Stomach smooth muscle (tissue), 2 donors: Measurements from ENCODE around the gene CD300A.

Experiments used
- H3K27ac ChIP-seq: one replicate; pipeline ENCODE4 v1.7.0; 2013; ENCODE audit warnings: mild to moderate bottlenecking, low read length, inconsistent platforms
- H3K27me3 ChIP-seq, 2 donors: one replicate each; pipeline ENCODE4 v1.7.0; 2013; ENCODE audit warnings: low read length in 2 of 2; ENCODE audit not compliant: insufficient read depth in 2 of 2, control insufficient read depth in 1 of 2
- H3K36me3 ChIP-seq, 2 donors: one replicate each; pipeline ENCODE4 v1.7.0; 2013; ENCODE audit warnings: low read length in 2 of 2; ENCODE audit not compliant: control insufficient read depth in 2 of 2, insufficient read depth in 2 of 2
- H3K4me1 ChIP-seq: one replicate; pipeline ENCODE4 v1.7.0; 2013; ENCODE audit warnings: low read length; ENCODE audit not compliant: control insufficient read depth, insufficient read depth
- H3K4me3 ChIP-seq, 2 donors: one replicate each; pipeline ENCODE4 v1.7.0; 2013; ENCODE audit warnings: low read length in 2 of 2
- H3K9ac ChIP-seq, 2 donors: one replicate each; pipeline ENCODE4 v1.7.0; 2013; ENCODE audit warnings: low read length in 2 of 2, mild to moderate bottlenecking in 1 of 2
- H3K9me3 ChIP-seq, 2 donors: one replicate each; pipeline ENCODE4 v1.7.0; 2013; ENCODE audit warnings: low read length in 2 of 2; ENCODE audit not compliant: control insufficient read depth in 2 of 2
- donor health status: healthy.
- donor health status: Pancreatic carcinoma.

Gene CD300A

GRCh38 chr17:74450231-74450630 is 16.2 kb upstream of the CD300A start:
- no peaks in the 10 kb centered on the region for H3K36me3 ChIP-seq
- H3K9me3 ChIP-seq: no peaks in the 10 kb centered on the region
- H3K9ac ChIP-seq: no peak overlapping the region
- no peak overlapping the region for H3K4me3 ChIP-seq
- H3K27me3 ChIP-seq: no peaks in the 10 kb centered on the region
- no peak overlapping the region for H3K27ac ChIP-seq
- peaks cover 24% of the 10 kb centered on the region for H3K4me1 ChIP-seq

- no peaks in the 10 kb centered on the region for H3K27me3 ChIP-seq
- H3K4me1 ChIP-seq: peaks cover 25% of the 10 kb centered on the region
- no peaks in the 10 kb centered on the region for H3K36me3 ChIP-seq
- H3K9ac ChIP-seq: no peak overlapping the region
- H3K9me3 ChIP-seq: no peaks in the 10 kb centered on the region
- no peak overlapping the region for H3K4me3 ChIP-seq
- no peak overlapping the region for H3K27ac ChIP-seq
These were observed 15.5 kb upstream of the CD300A start for GRCh38 chr17:74450925-74451403.

- peaks cover 25% of the 10 kb centered on the region for H3K4me1 ChIP-seq
- no peak overlapping the region for H3K27ac ChIP-seq
- no peaks in the 10 kb centered on the region for H3K9me3 ChIP-seq
- H3K27me3 ChIP-seq: no peaks in the 10 kb centered on the region
- no peak overlapping the region for H3K4me3 ChIP-seq
- no peaks in the 10 kb centered on the region for H3K36me3 ChIP-seq
- H3K9ac ChIP-seq: no peak overlapping the region
These were observed 14.9 kb upstream of the CD300A start for GRCh38 chr17:74451557-74451956.

GRCh38 chr17:74452033-74452840 is 14.2 kb upstream of the CD300A start:
- no peak overlapping the region for H3K9ac ChIP-seq
- H3K4me1 ChIP-seq: peaks cover 27% of the 10 kb centered on the region
- H3K27me3 ChIP-seq: no peaks in the 10 kb centered on the region
- no peaks in the 10 kb centered on the region for H3K36me3 ChIP-seq
- H3K27ac ChIP-seq: peak overlapping the region; percentile 60
- H3K4me3 ChIP-seq: no peak overlapping the region
- no peaks in the 10 kb centered on the region for H3K9me3 ChIP-seq

GRCh38 chr17:74452841-74453661 is 13.4 kb upstream of the CD300A start:
- peaks cover 29% of the 10 kb centered on the region for H3K4me1 ChIP-seq
- H3K27ac ChIP-seq: peak overlapping the region; percentile 60

GRCh38 chr17:74453665-74454196 is 12.7 kb upstream of the CD300A start:
- Histone ChIP-seq H3K4me3 (peak overlapping the region in 1 of 2 donors; percentile 75), H3K27me3 (no peaks in the 10 kb centered on the region), H3K9ac (peak overlapping the region; percentile 60 to 72), H3K36me3 (no peaks in the 10 kb centered on the region), H3K4me1 (peaks cover 29% of the 10 kb centered on the region), H3K27ac (peak overlapping the region; percentile 60), H3K9me3 (no peaks in the 10 kb centered on the region)

More at GRCh38 chr17:74452841-74453661, 13.4 kb upstream of the CD300A start:
- Histone ChIP-seq H3K9me3 (no peaks in the 10 kb centered on the region), H3K27me3 (no peaks in the 10 kb centered on the region), H3K9ac (peak overlapping the region; percentile 60 to 72), H3K36me3 (no peaks in the 10 kb centered on the region), H3K4me3 (peak overlapping the region in 1 of 2 donors; percentile 70)

- peak overlapping the region; percentile 76 for H3K27ac ChIP-seq
- H3K9me3 ChIP-seq: no peaks in the 10 kb centered on the region
- peaks cover 29% of the 10 kb centered on the region for H3K4me1 ChIP-seq
- no peaks in the 10 kb centered on the region for H3K27me3 ChIP-seq
- H3K36me3 ChIP-seq: no peaks in the 10 kb centered on the region
- peak overlapping the region; percentile 54 to 75 for H3K4me3 ChIP-seq
- peak overlapping the region; percentile 62 to 76 for H3K9ac ChIP-seq
These were observed 12.0 kb upstream of the CD300A start for GRCh38 chr17:74454197-74455024.

- H3K9me3 ChIP-seq: no peaks in the 10 kb centered on the region
- H3K4me3 ChIP-seq: peak overlapping the region in 1 of 2 donors; percentile 75
- peaks cover 29% of the 10 kb centered on the region for H3K4me1 ChIP-seq
- H3K9ac ChIP-seq: no peak overlapping the region
- no peaks in the 10 kb centered on the region for H3K36me3 ChIP-seq
- no peaks in the 10 kb centered on the region for H3K27me3 ChIP-seq
- peak overlapping the region; percentile 76 for H3K27ac ChIP-seq
These were observed 11.3 kb upstream of the CD300A start for GRCh38 chr17:74455025-74455545.

- Histone ChIP-seq H3K27ac (no peak overlapping the region), H3K4me3 (no peak overlapping the region)
These were observed 10.6 kb upstream of the CD300A start for GRCh38 chr17:74455821-74456220.

More at GRCh38 chr17:74455821-74456220, 10.6 kb upstream of the CD300A start:
- no peaks in the 10 kb centered on the region for H3K27me3 ChIP-seq
- no peaks in the 10 kb centered on the region for H3K9me3 ChIP-seq
- H3K36me3 ChIP-seq: no peaks in the 10 kb centered on the region
- no peak overlapping the region for H3K9ac ChIP-seq
- peaks cover 29% of the 10 kb centered on the region for H3K4me1 ChIP-seq
